GM23248 (cell line): ENCODE results near the gene NRBF2. TPM values are rescaled to one million over a fixed set of nuclear protein-coding genes. Genes with fewer than 3 reads are reported as not detected.
"Not testable (repeated sequence)": the region's sequence is repeated elsewhere in the genome, so short reads cannot be mapped to it uniquely, and the experiment has no call there.

Experiments used
- DNase-seq: peaks from one replicate; pipeline ENCODE4 v3.0.0-alpha.2; 2015
- H2AFZ ChIP-seq: fragments of 200-600 bp; sonication (generic); 2 replicates; pipeline ENCODE4 v1.6.1; 2016; ENCODE audit warnings: antibody characterized with exemption
- H3F3A ChIP-seq: fragments of 200-600 bp; sonication (generic); 2 replicates; pipeline ENCODE4 v1.6.1; 2016; ENCODE audit warnings: mild to moderate bottlenecking, antibody characterized with exemption, mixed run types; ENCODE audit not compliant: insufficient read depth
- H3K27ac ChIP-seq: fragments of 200-600 bp; sonication (generic); 2 replicates; pipeline ENCODE4 v1.5.1; 2016; ENCODE audit warnings: mild to moderate bottlenecking
- H3K27me3 ChIP-seq: fragments of 200-600 bp; sonication (generic); replicated peaks from 2 replicates; pipeline ENCODE4 v1.6.1; 2016; ENCODE audit warnings: mild to moderate bottlenecking; ENCODE audit not compliant: insufficient read depth
- H3K36me3 ChIP-seq: fragments of 200-600 bp; sonication (generic); 2 replicates; pipeline ENCODE4 v1.6.1; 2016; ENCODE audit warnings: low read depth, mild to moderate bottlenecking
- H3K4me1 ChIP-seq: fragments of 200-600 bp; sonication (generic); 2 replicates; pipeline ENCODE4 v1.6.1; 2016; ENCODE audit warnings: mild to moderate bottlenecking; ENCODE audit not compliant: insufficient read depth
- H3K4me2 ChIP-seq: fragments of 200-600 bp; sonication (generic); one replicate; pipeline ENCODE4 v1.6.1; 2016; ENCODE audit warnings: mild to moderate bottlenecking; ENCODE audit not compliant: unreplicated experiment
- H3K4me3 ChIP-seq: fragments of 200-600 bp; sonication (generic); 2 replicates; pipeline ENCODE4 v1.5.1; 2016; ENCODE audit warnings: mild to moderate bottlenecking
- H3K79me2 ChIP-seq: fragments of 200-600 bp; sonication (generic); 2 replicates; pipeline ENCODE4 v1.6.1; 2016; ENCODE audit warnings: mild to moderate bottlenecking; ENCODE audit not compliant: insufficient read depth
- H3K9ac ChIP-seq: fragments of 200-600 bp; sonication (generic); 2 replicates; pipeline ENCODE4 v1.6.1; 2016; ENCODE audit warnings: mild to moderate bottlenecking
- H3K9me2 ChIP-seq: fragments of 200-600 bp; sonication (generic); 2 replicates; pipeline ENCODE4 v1.6.1; 2016; ENCODE audit warnings: mixed run types, mild to moderate bottlenecking, moderate library complexity; ENCODE audit not compliant: insufficient read depth
- H3K9me3 ChIP-seq: fragments of 200-600 bp; sonication (generic); one replicate; pipeline ENCODE4 v1.6.1; 2017; ENCODE audit warnings: low read depth
- H4K20me1 ChIP-seq: fragments of 200-600 bp; sonication (generic); 2 replicates; pipeline ENCODE4 v1.6.0; 2016; ENCODE audit not compliant: insufficient read depth
- EZH2 ChIP-seq: fragments of 200-600 bp; sonication (generic); IDR thresholded peaks from 2 replicates; pipeline ENCODE4 v1.6.1; 2018; ENCODE audit warnings: antibody characterized with exemption, mild to moderate bottlenecking; ENCODE audit not compliant: insufficient read depth, poor library complexity, severe bottlenecking
- EZH2phosphoT487 ChIP-seq: fragments of 200-600 bp; sonication (generic); IDR thresholded peaks from 2 replicates; pipeline ENCODE4 v1.6.1; 2018; ENCODE audit warnings: antibody characterized with exemption, moderate library complexity, mild to moderate bottlenecking, low read depth; ENCODE audit not compliant: insufficient read depth
- WGBS, 2 experiments: methylation state at CpG; one replicate each; pipeline ENCODE4 v1.1.6; 2015 to 2017; ENCODE audit warnings: low lambda C conversion rate in 2 of 2, low coverage in 1 of 2; ENCODE audit errors: missing lambda C conversion rate in 2 of 2; 5-methylcytosine and 5-hydroxymethylcytosine counted together
- in situ Hi-C: fragments of 300-500 bp; cut with MboI; formaldehyde crosslinking; loops from 2 replicates; pipeline ENCODE4 v1.15.0; 2020
- polyA plus RNA-seq: library from polyadenylated mRNA; unstranded; fragments of >200 nt; fragmentation: Nextera tagmentation; extraction: Ambion mirVana; gene quantifications from 2 replicates; pipeline ENCODE4 v1.2.1, GENCODE V29; 2016
- total RNA-seq: library from RNA; depleted of rRNA; stranded (reverse); fragments of >200 nt; shearing (Covaris generic); gene quantifications from 2 replicates; pipeline ENCODE4 v1.2.3, GENCODE V29; 2014

The NRBF2 gene
- total and polyA plus RNA-seq, 2 experiments from 2014 or later: 31.8 to 61.6 TPM

DNA sequence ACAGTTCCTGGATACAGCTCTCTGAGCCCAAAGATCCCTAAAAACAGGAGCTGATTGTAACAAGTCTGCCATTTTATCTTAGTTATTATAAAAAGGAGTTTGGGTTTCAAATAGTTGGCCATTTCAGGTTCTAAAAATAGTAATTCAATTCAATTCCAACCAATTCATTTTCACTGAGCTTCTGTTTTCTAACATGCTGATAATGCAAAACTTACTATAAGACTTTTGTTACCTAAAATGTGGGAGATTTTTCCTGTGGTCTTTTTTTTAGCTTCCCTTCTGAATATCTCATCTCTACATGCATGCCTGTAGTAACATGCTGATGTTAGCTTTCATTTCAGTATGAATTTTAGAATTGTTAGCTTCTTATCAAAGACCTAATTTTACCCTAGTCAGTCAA is 13.4 kb downstream of the NRBF2 start:
- Histone ChIP-seq H3K27ac (no peak overlapping the region), H3K4me2 (peak overlapping the region; percentile 32), H3K9me3 (no peaks in the 10 kb centered on the region), H3K79me2 (peaks cover 100% of the 10 kb centered on the region), H3K36me3 (peaks cover 10% of the 10 kb centered on the region; the same call in 1 of the 2 replicates), H4K20me1 (peaks cover 6% of the 10 kb centered on the region; the same call in 1 of the 2 replicates), H3K9ac (no peak overlapping the region), H3K4me1 (peaks cover 20% of the 10 kb centered on the region), H3K27me3 (no peaks in the 10 kb centered on the region), H2AFZ (no peak overlapping the region), H3K4me3 (no peak overlapping the region), H3F3A (peaks cover 6% of the 10 kb centered on the region), H3K9me2 (no peaks in the 10 kb centered on the region)
- no peak for DNase-seq
- in situ Hi-C loops: loop anchor here (25.0 kb wide), 1 partner anchor 884 kb away; the partner anchor contains the start of gene RTKN2
- TF ChIP-seq EZH2phosphoT487 (no peak), EZH2 (no peak)

- peaks cover 44% of the 10 kb centered on the region for H3K36me3 ChIP-seq
- TF ChIP-seq EZH2: no peak
- no peak for TF ChIP-seq EZH2phosphoT487
- H3K9me3 ChIP-seq: no peaks in the 10 kb centered on the region
- H3K4me1 ChIP-seq: peaks cover 16% of the 10 kb centered on the region
- no peak for DNase-seq
- no peaks in the 10 kb centered on the region; the same call in 1 of the 2 replicates for H4K20me1 ChIP-seq
- WGBS, 2 experiments: 87 to 88% methylated on average over 4 of the region's 4 CpGs
- H3K4me3 ChIP-seq: no peak overlapping the region
- peaks cover 87% of the 10 kb centered on the region for H3K79me2 ChIP-seq
- H3K27ac ChIP-seq: no peak overlapping the region
- in situ Hi-C loops: loop anchor here (10.0 kb wide), 2 partner anchors 146 to 556 kb away; no protein-coding TSS in a partner anchor
- no peak overlapping the region for H2AFZ ChIP-seq
- no peak overlapping the region for H3K9ac ChIP-seq
- peaks cover 4% of the 10 kb centered on the region for H3F3A ChIP-seq
- H3K4me2 ChIP-seq: no peak overlapping the region
- H3K27me3 ChIP-seq: no peaks in the 10 kb centered on the region
- no peaks in the 10 kb centered on the region for H3K9me2 ChIP-seq
Observed at GRCh38 chr10:63150745-63151144, 17.6 kb downstream of the NRBF2 start.

GRCh38 chr10:63153868-63154545 is 20.9 kb downstream of the NRBF2 start:
- in situ Hi-C loops: loop anchor here (10.0 kb wide), 2 partner anchors 149 to 559 kb away; no protein-coding TSS in a partner anchor

DNA sequence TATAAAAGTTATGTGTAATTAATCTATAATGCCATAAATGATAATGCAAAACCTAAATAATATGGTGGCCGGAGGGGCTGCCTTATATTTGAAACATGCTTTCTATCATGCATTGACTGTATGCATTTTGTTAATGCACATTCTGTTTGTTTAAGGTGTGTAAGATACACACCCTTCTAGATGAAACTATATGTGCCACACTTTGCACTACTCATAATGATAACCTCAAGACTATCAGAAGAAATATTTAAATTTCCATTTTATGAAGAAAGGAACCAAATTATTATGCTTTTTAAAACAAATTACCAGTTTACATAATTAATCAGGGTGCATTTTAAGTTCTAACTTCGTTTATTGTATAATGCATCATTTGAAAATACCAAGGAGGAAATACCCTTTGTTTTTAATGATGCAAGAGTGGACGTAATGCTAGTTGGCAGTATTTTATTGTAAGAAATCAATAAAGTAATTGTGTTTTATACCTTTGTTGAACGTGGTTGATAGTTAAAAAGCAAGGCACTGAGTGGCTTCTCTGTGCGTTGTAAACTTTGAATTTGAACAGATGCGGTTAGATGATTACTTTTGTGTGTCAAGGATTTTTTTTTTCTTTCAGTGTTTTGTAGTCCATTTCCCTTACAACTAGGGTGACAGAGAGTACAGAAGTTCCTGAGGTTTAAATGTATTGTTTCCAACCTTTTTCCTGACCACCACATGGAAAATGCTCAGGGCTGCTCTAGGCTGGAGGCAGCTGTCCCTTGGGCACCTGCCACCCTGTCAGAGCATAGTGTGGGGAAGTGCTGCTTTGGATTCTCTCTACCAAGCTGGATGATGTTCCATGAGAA is 21.6 kb downstream of the NRBF2 start:
- Histone ChIP-seq H3K27ac (no peak overlapping the region), H3K36me3 (peaks cover 44% of the 10 kb centered on the region), H2AFZ (no peak overlapping the region), H3K27me3 (no peaks in the 10 kb centered on the region), H3K4me1 (peaks cover 17% of the 10 kb centered on the region), H3F3A (peaks cover 26% of the 10 kb centered on the region), H3K9me3 (no peaks in the 10 kb centered on the region), H3K79me2 (peaks cover 58% of the 10 kb centered on the region), H3K9me2 (no peaks in the 10 kb centered on the region), H3K4me3 (no peak overlapping the region), H3K4me2 (no peak overlapping the region), H3K9ac (no peak overlapping the region), H4K20me1 (0 out of 2 replicates have a peak, but pooled peaks cover 5% of the 10 kb centered on the region)
- WGBS, 2 experiments: 58 to 71% methylated on average over 6 of the region's 6 CpGs
- no peak for DNase-seq
- in situ Hi-C loops: loop anchor here (10.0 kb wide), 2 partner anchors 150 to 560 kb away; no protein-coding TSS in a partner anchor
- TF ChIP-seq EZH2phosphoT487: no peak
- TF ChIP-seq EZH2: no peak

More at GRCh38 chr10:63153868-63154545, 20.9 kb downstream of the NRBF2 start:
- not testable (repeated sequence) for H3K27ac ChIP-seq, H3K4me3 ChIP-seq, H3K9me3 ChIP-seq, H3K9me2 ChIP-seq, H2AFZ ChIP-seq, H3K9ac ChIP-seq, H4K20me1 ChIP-seq, H3K27me3 ChIP-seq, H3K4me2 ChIP-seq, DNase-seq
- H3K4me1 ChIP-seq: peaks cover 17% of the 10 kb centered on the region
- H3K36me3 ChIP-seq: peaks cover 44% of the 10 kb centered on the region
- peaks cover 65% of the 10 kb centered on the region for H3K79me2 ChIP-seq
- H3F3A ChIP-seq: peaks cover 19% of the 10 kb centered on the region
- WGBS, 2 experiments: 68 to 70% methylated on average over 9 of the region's 9 CpGs
